NCI-H2081 (cell line): ENCODE data around the gene CD83.
"Not testable (repeated sequence)": the region's sequence is repeated elsewhere in the genome, so short reads cannot be mapped to it uniquely, and the experiment has no call there.

Experiments used
- DNase-seq, 2 experiments: peaks; one replicate each; lab custom pipeline; 2025; lab: John Stamatoyannopoulos, UW

Gene CD83, protein sequence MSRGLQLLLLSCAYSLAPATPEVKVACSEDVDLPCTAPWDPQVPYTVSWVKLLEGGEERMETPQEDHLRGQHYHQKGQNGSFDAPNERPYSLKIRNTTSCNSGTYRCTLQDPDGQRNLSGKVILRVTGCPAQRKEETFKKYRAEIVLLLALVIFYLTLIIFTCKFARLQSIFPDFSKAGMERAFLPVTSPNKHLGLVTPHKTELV

GRCh38 chr6:14117158-14118090, at the start of gene CD83:
Gene CD83, plus strand, starts transcription at chr6:14117772. Its CDS starts 40 bp downstream, at chr6:14117812.
- peak; percentile 41 to 56 for DNase-seq

DNA sequence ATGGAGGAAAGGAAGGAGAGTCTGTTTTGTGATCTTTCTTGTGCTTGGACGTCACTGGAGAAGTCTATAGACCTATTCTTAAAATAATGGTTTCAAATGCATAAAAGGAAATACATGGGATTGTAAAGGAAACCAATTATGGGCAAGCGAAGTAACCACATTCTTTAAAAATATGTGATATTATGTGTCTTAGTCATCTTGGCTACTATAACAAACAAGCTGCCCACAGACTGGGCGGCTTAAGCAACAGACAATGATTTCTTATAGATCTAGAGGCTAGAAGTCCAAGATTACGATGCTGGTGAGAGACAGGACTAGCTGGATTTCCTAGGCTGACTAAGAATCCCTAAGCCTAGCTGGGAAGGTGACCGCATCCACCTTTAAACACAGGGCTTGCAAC, 49.4 kb upstream of the CD83 start:
- no peak for DNase-seq

- DNase-seq, result no peak
These were observed 48.9 kb upstream of the CD83 start for GRCh38 chr6:14068623-14069022.

GRCh38 chr6:14070457-14070856, 47.1 kb upstream of the CD83 start:
- no peak for DNase-seq

- no peak for DNase-seq
These were observed 45.5 kb upstream of the CD83 start for GRCh38 chr6:14072084-14072483.

GRCh38 chr6:14073561-14074354, 43.8 kb upstream of the CD83 start:
- not testable (repeated sequence) for DNase-seq

GRCh38 chr6:14074476-14075094, 43.0 kb upstream of the CD83 start:
- DNase-seq, result no peak

DNA sequence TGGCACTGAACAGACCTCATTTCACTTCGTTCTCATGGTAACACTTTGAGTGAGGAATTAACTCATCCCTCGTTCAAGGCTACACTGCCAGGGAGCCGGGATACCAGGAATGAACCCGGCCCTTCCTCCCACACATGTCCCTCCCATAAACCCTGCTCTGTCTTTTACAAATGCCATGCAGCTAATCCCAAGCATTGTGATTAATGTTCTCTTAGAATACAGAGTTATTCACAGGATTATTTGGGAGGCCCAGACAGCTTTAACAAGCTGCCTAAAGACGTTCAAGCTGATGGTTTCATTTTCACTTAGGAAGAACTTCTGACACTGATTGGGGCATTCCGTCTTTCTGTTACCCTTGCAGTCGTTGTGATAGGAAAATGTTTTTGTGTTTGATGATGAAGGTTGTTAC, 42.5 kb upstream of the CD83 start:
- no peak for DNase-seq

DNA sequence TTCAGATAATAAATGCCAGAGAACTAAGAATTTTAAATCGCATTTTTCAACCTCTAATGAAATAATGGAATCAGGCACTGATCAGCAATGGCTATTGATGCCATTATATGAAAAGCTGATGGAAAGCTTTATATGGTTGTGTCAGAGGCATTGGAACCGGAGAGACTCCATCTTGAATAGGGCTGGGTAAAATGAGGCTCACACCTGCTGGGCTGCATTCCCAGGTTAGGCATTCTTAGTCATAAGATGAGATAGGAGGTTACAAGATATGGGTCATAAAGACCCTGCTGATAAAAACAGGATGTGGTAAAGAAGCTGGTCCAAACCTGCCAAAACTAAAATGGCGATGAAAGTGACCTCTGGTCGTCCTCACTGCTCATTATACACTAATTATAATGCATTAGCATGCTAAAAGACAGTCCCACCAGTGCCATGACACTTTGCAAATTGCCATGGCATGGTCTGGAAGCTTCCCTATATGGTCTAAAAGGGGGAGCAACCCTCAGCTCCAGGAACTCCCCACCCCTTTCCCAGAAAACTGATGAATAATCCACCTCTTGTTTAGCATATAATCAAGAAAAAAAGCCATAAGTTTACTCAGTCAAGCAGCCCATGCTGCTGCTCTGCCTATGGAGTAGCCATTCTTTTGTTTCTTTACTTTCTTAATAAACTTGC, 40.2 kb upstream of the CD83 start:
- DNase-seq, result no peak

- no peak for DNase-seq
These were observed 38.1 kb upstream of the CD83 start for GRCh38 chr6:14079433-14079832.

DNA sequence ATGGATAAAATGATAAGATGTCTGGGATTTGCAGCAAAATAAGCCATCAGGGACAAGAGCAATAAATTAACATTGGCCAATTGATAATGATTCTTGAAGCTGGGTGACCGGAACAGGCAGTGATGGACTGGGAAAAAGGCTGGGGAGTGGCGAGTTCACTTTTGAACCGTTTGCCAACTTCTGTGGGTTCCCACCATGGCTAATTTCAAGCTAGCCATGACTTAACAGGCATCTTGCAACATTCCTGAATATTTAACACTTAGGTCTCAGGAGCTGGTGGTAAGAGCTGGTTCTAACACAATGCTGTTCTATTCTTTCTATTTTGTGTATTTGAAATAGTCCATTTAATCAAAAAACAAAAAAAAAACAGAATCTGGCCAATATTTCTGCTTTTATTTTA, 37.6 kb upstream of the CD83 start:
- no peak for DNase-seq

GRCh38 chr6:14081126-14081525, 36.4 kb upstream of the CD83 start:
- no peak for DNase-seq

DNA sequence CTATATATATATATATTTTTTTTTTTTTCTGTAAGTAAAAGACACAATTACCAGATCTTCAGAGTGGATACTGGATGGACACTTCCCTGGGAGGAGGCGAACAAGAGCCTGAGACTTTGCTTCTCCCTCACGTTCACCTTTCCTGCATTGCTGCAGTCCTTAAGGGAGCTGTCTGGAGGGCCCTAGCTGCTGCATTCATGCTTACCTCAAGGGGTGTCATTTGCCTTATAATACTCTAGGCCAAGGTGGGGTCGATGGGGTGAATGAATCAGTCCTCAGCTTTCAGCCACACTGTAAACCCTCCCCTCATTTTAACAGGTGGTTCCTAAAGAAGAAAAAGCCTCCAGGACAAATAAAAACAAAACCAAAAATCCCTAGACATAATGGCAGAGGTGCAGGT, 34.8 kb upstream of the CD83 start:
- DNase-seq, result no peak

GRCh38 chr6:14083262-14083661, 34.3 kb upstream of the CD83 start:
- DNase-seq, result no peak

DNA sequence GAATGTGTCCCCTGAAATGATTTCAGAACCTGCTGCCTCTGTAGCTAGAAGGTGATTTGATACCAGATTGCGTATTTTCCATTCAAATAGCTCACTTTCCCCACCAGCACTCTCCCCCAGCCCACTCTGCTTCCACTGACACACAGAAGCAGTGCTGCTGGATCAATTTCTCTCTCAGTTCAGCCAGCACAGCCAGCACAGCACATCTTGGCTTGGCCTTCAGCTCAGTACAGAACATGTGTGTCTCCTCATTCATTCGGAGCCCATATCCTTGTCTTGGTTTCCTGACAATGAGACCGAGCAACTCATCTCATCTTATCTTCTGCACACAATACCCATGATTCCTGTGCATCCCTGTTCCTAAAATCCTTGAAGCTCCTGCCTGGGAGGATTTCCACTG, 33.8 kb upstream of the CD83 start:
- no peak for DNase-seq

DNA sequence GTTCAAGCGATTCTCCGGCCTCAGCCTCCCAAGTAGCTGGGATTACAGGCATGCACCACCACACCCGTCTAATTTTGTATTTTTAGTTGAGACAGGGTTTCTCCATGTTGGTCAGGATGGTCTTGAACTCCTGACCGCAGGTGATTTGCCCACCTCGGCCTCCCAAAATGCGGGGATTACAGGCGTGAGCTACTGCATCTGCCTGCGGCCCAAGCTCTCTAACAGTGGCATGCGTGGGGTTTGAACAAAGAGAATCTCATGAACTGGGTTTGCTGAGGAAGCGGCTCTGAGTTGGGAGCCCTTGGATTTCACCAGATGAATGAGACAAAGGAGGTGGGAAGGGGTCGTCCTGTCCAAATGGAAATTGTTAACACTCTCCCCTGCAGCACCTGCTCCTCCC, 33.2 kb upstream of the CD83 start:
- DNase-seq, result no peak

DNA sequence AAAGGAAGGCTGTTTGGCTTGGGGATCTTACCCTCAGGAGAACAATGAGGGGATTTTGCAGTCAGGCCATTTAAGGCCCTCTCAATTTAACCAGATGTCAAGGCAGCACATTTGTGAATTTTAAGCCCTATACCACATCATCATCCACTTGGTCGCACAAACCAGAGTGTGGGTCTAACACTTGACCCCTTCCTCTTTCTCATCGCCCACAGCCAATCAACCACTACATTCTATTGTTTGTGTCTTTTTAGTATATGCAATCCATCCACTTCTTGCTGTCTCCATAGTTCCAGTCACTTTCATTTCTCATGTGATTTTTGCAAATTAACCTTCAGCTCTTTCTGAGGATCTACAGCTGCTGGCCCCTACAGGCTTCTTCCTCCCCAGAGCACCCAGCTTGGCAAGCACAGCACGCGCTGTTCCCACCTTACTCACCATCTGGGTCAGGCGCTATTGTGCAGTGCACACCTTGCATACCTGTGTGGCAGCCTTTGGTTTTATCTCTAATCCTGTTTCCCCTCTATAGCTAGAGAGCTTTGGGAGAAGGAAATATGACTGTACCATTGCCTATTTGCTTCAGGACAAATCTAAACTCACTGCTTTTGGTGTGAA, 32.3 kb upstream of the CD83 start:
- no peak for DNase-seq

- no peak for DNase-seq
These were observed 30.9 kb upstream of the CD83 start for GRCh38 chr6:14086701-14087100.

- no peak for DNase-seq
These were observed 28.9 kb upstream of the CD83 start for GRCh38 chr6:14088600-14089192.

DNA sequence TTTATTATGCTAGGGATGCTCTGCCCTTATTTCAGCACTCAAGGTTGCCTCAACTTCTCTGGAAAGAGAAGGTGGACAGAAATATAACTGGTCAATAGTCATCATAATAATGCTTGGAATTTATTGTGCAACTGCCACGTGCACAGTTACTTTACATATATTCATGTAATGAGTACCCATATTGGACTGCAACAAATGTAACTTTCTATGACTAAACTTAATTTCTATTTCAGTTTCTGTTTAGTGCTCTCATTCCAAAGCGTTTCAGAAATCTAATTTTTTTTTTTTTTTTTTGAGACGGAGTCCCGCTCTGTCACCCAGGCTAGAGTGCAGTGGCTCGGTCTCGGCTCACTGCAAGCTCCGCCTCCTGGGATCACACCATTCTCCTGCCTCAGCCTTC, 28.3 kb upstream of the CD83 start:
- no peak for DNase-seq
